Stimulated activated naive B cell treated with anti-CD40 and anti-IgM and Interleukin-4, amounts not matched to agents 10 μg/mL and 1 μg/mL and 100 μg/mL, for 72 hours (primary cell): ENCODE measurements around the gene FBXO41.
"Not testable (repeated sequence)": the region's sequence is repeated elsewhere in the genome, so short reads cannot be mapped to it uniquely, and the experiment has no call there.

Experiments
- ATAC-seq, 2 donors: fragments of 150-1000 bp; cut with Tn5 transposase; replicated peaks; 2 replicates each; pipeline ENCODE4 v1.10.0; 2021; ENCODE audit warnings: moderate library complexity in 1 of 2
- DNase-seq: peaks from one replicate; pipeline ENCODE4 v3.0.0; 2021
- H3K27ac Mint-ChIP-seq: one replicate; pipeline ENCODE4 v1.8.0; 2022; ENCODE audit warnings: mild to moderate bottlenecking, mixed read lengths
- H3K27me3 Mint-ChIP-seq, 2 donors: one replicate each; pipeline ENCODE4 v1.8.0; 2022; ENCODE audit warnings: mixed read lengths in 2 of 2
- H3K36me3 Mint-ChIP-seq, 2 donors: one replicate each; pipeline ENCODE4 v1.8.0; 2022; ENCODE audit warnings: mixed read lengths in 2 of 2, mild to moderate bottlenecking in 1 of 2
- H3K4me1 Mint-ChIP-seq, 2 donors: one replicate each; pipeline ENCODE4 v1.8.0; 2022; ENCODE audit warnings: mixed read lengths in 2 of 2, mild to moderate bottlenecking in 1 of 2
- H3K4me3 Mint-ChIP-seq, 2 donors: one replicate each; pipeline ENCODE4 v1.8.0; 2022; ENCODE audit warnings: mild to moderate bottlenecking in 2 of 2, mixed read lengths in 2 of 2, moderate library complexity in 1 of 2
- H3K9me3 Mint-ChIP-seq, 2 donors: one replicate each; pipeline ENCODE4 v1.8.0; 2022; ENCODE audit warnings: mixed read lengths in 2 of 2, mild to moderate bottlenecking in 1 of 2

The FBXO41 gene

DNA sequence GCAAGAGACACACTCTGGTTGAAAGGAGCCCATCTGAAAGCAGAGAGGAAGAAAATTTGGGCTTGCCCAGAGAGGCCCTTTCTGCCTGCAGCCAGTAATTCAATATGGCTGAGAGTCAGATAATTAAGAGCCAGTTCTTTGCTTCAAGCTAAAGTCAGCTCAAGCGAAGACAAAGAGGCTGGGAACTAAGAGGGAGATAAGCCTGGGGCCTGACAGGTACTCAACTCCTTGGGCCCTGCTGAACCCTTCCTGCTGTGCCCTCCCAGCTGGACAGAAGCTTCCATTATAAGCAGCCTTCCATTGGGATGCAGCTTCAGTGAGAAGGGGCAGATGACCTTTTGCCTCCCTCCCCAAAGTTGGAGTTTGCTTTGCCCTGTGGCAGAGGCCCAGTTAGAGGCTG, 12.0 kb downstream of the FBXO41 start:
- Mint-ChIP-seq H3K27me3 (peaks cover 0 to 7% of the 10 kb centered on the region in 2 donors), H3K36me3 (peaks cover 45 to 54% of the 10 kb centered on the region in 2 donors), H3K9me3 (no peaks in the 10 kb centered on the region), H3K4me3 (no peak overlapping the region), H3K27ac (no peak overlapping the region), H3K4me1 (peaks cover 17 to 28% of the 10 kb centered on the region in 2 donors)
- no peak for DNase-seq
- no peak for ATAC-seq

DNA sequence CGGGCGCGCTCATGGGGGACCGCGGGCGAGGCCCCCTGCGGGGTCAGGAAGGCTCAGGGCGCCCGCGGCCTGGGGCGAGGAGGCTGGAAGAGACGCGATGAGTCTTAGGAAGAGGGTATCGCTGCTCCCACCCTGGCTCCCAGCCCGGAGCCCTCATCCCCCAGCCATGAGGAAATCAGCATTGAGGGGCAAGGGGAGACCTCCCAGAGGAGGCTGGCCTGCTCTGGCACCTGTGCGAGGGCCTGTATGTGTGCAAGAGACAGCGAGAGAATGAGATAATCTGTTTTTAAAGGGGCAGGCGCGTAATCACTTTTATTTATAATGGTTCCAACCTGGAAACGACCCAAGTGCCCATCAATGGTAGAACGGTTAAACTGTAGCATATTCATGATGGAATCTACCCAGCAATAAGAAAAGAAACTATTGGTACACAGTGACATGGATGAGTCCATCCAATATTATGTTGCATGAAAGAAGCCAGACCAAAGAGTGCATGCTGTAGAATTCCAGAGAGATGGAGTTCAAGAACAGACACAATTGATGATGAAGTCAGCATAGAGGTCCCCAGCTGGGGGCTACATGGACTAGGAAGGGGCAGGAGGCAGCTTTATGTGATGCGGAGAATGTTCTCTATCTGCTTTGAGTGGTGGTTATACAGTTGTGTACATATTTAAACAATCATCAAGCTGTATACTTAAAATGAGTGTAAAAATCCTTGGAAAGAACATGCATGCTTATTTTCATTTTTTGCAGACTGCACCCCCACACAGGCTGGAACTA, 14.4 kb downstream of the FBXO41 start:
- Mint-ChIP-seq H3K4me1 (peaks cover 20 to 28% of the 10 kb centered on the region in 2 donors), H3K9me3 (no peaks in the 10 kb centered on the region), H3K27me3 (peaks cover 0 to 7% of the 10 kb centered on the region in 2 donors), H3K4me3 (peak overlapping the region; percentile 47 to 50), H3K27ac (no peak overlapping the region), H3K36me3 (peaks cover 41 to 50% of the 10 kb centered on the region in 2 donors)
- no peak for DNase-seq
- peak; percentile 16 to 26 for ATAC-seq

DNA sequence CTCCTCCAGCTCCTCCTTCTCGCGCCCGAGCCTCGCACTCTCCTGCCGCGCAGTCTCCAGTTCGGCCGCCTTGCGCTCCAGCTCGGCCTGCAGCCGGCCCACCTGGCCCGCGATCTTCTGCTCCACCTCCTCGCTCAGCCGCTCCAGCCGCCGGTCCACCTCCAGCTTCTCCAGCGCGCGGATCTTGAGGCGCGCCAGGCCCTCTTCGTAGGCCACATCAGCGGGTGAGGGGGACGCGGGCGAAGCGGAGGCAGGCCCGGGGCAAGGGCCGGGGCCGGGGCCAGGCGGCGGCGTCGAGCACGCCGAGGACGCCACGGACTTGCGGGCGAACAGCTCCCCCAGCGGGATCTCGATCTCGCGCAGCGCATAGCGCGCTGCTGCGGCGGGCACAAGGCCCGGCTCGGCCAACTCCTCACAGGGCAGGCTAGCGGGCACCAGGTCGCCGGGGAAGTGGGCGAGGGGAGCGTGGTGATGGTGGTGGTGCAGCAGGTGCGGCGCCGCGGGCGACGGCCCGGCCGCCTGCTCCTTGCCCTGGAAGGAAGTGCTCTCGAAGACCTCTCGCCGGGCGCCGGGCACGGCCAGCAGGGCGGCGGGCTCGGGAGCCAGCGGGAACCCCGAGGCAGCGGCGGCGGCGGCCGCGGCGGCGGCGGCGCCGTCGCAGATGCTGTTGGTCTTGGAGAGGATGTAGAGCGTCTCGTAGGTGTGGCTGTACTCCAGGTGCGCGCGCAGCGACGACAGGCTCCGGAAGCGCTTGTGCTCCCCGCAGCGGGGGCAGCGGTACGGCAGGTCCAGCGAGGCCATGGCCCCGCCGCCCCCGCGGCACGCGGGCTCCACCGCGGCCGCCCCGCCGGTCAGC, 15.2 kb downstream of the FBXO41 start:
- peaks cover 41 to 53% of the 10 kb centered on the region in 2 donors for H3K36me3 Mint-ChIP-seq
- peak; percentile 32 for DNase-seq
- peaks cover 0 to 7% of the 10 kb centered on the region in 2 donors for H3K27me3 Mint-ChIP-seq
- H3K4me3 Mint-ChIP-seq, result peak overlapping the region; percentile 22 to 58
- H3K4me1 Mint-ChIP-seq, result peaks cover 20 to 27% of the 10 kb centered on the region in 2 donors
- H3K9me3 Mint-ChIP-seq, result no peaks in the 10 kb centered on the region
- ATAC-seq, result peak; percentile 90 to 91
- no peak overlapping the region for H3K27ac Mint-ChIP-seq

DNA sequence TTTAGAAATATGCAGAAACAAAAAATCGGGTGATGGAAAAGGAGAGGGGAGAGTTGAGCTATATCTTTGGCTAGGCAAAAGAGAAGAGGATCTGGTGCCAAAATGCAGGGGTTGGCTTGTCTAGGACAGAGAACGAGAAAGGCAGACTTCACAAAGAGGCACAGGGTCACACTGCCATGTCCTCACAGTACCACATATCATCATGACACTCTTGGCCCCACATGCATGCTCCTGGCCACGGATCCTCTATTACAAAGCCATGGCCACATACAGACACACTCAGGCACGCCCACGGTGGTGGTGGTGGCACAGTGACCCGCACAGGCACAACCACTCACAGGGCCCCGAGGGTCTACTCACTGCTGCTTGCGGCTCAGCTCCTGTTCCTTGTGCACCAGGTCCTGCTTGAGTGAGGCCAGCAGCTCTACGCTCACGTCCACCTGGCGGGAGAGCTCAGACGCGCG, 15.9 kb downstream of the FBXO41 start:
- ATAC-seq (no peak), DNase-seq (no peak)
- Mint-ChIP-seq H3K4me1 (peaks cover 18 to 23% of the 10 kb centered on the region in 2 donors), H3K36me3 (peaks cover 44 to 53% of the 10 kb centered on the region in 2 donors), H3K27me3 (peaks cover 0 to 7% of the 10 kb centered on the region in 2 donors), H3K9me3 (no peaks in the 10 kb centered on the region), H3K4me3 (peak overlapping the region in 1 of 2 donors; percentile 14), H3K27ac (no peak overlapping the region)

DNA sequence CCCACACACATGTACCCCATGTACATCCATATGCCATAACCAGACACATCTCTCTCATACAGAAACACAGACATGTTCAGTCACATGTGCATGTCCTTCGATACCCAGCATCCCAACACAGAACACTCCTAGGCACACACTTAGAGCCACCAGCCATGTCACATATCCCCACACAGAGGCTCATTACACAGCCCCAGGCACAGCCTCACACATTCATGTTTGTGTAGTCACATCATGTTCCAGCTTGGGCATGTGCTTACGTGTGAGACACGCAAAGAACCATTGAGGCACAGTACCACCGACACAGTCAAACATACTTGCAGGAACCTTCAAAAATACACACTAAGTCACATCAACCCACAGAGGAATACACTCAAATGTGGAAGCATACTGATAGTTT, 17.3 kb downstream of the FBXO41 start:
- H3K27ac Mint-ChIP-seq, result no peak overlapping the region
- no peak for ATAC-seq
- H3K4me1 Mint-ChIP-seq, result peaks cover 18 to 23% of the 10 kb centered on the region in 2 donors
- peaks cover 0 to 7% of the 10 kb centered on the region in 2 donors for H3K27me3 Mint-ChIP-seq
- no peak overlapping the region for H3K4me3 Mint-ChIP-seq
- H3K9me3 Mint-ChIP-seq, result no peaks in the 10 kb centered on the region
- no peak for DNase-seq
- peaks cover 48 to 54% of the 10 kb centered on the region in 2 donors for H3K36me3 Mint-ChIP-seq

DNA sequence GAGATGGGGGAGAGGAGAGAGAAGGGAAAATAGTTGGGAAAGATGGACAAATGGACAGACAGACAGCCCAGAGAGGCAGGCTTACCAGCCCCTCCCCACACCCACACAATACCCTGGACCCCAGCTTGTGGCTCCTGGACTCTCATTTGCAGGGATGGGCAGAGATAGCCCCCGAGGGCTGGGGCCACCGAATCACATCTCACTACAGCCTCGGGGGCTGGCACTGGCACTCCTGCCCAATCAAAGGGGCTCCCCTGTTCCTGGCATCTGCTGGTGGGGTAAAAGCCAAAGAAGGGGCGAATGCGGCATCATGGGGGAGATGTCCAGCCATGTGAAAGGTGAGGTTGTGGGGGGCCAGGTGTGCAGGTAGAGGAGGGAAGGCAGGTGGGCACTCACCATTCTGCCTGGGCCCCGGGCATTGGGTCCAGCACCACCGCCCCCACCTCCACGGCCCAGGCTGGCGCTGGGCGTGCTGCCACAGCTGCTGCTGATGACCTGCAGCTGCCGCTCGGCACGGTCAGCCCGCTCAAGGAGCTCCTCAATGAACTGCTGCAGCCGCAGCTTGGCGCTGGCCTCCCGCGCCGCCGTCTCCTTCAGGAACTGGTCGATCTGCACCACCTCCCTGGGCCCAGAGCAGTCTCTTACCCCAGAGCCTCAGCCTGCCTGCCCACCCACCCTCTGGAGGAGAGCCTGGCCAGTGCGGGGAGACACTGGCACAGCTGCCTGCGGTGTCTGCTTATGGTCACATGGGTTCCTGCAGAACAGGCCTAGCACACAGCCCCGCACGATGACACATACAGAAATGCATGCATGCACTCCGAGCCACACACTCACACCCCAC, 18.0 kb downstream of the FBXO41 start:
- H3K9me3 Mint-ChIP-seq, result no peaks in the 10 kb centered on the region
- H3K27me3 Mint-ChIP-seq, result peaks cover 0 to 7% of the 10 kb centered on the region in 2 donors
- DNase-seq (no peak), ATAC-seq (no peak)
- peaks cover 18 to 23% of the 10 kb centered on the region in 2 donors for H3K4me1 Mint-ChIP-seq
- H3K27ac Mint-ChIP-seq, result no peak overlapping the region
- H3K4me3 Mint-ChIP-seq, result no peak overlapping the region
- H3K36me3 Mint-ChIP-seq, result peaks cover 42 to 47% of the 10 kb centered on the region in 2 donors

DNA sequence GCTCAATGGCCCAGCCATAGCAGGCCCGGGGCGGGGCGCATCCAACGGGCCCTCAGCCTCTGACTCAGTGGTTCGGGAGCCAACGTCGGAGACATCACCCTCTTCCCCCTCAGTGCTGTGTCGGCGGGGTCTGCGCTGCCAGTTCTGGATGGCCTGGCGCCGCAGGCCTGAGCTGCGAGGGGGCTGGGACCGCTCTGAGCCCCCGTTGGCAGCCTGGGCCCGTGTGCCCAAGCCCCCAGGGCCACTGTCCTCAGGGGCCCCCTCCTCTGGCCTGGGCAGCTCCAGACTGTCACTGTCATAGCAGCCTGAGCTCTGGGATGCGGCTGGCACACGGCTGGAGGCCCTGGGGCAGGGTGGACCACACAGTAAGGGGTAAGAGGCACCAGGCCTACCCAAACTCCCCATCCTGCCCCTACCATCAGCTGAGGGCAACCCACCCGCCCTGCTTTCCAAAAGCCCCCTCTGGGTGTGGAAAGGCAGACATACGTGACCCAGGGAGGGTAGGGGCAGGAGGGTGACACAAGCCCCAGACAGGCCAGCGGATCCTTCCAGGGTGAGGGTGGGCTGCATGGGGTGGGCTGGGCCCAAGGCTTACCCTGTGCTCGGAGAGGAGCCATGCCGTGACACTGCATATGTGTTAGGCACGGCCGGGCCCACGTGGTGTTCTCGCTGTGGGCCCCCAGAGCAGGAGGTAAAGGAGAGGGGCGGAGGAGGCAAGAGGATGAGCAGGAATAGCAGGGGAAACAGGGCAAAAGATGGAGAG, 18.8 kb downstream of the FBXO41 start:
- no peak for DNase-seq
- H3K9me3 Mint-ChIP-seq, result no peaks in the 10 kb centered on the region

DNA sequence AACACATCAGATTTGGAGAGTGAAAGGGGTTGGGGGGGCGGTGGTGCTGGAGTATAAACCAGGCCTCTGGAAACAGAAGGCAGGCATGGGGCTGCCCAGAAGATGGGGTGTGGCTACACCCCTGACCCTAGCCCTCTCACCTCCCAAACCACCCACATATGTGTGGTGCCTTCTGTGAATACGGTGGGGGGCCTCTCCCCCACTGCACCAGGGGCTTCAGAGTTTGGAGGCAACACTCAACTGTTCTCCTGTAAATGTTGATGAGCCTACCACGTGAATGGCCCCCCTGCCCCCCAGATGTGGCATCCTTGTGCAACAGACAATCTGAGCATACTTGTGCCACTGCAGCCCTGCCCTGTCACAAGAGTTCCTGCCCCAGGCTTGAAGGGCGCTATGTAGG, 19.5 kb downstream of the FBXO41 start:
- Mint-ChIP-seq H3K4me3 (no peak overlapping the region), H3K36me3 (peaks cover 38 to 43% of the 10 kb centered on the region in 2 donors), H3K4me1 (peaks cover 11 to 12% of the 10 kb centered on the region in 2 donors), H3K27ac (no peak overlapping the region), H3K27me3 (no peaks in the 10 kb centered on the region), H3K9me3 (no peaks in the 10 kb centered on the region)
- ATAC-seq (no peak), DNase-seq (no peak)

More for the DNA sequence above, 18.8 kb downstream of the FBXO41 start:
- ATAC-seq, result no peak
- Mint-ChIP-seq H3K36me3 (peaks cover 37 to 39% of the 10 kb centered on the region in 2 donors), H3K27ac (no peak overlapping the region), H3K4me1 (peaks cover 12 to 16% of the 10 kb centered on the region in 2 donors), H3K27me3 (peaks cover 0 to under 1% of the 10 kb centered on the region in 2 donors), H3K4me3 (no peak overlapping the region)

DNA sequence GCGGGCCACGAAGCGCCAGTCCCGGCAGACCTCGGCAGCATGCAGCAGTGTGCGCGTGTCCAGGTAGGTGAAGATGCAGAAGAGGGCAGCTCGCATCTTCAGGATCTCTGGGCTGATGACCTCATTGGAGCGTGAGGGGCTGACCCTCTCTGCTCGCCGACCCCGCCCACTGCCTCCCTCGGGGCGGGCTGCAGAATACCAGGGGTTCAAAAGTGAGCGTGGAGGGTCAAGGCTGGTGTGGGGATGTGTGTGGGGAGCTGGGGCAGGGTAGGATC, 20.0 kb downstream of the FBXO41 start:
- H3K27ac Mint-ChIP-seq, result no peak overlapping the region
- no peak for ATAC-seq

DNA sequence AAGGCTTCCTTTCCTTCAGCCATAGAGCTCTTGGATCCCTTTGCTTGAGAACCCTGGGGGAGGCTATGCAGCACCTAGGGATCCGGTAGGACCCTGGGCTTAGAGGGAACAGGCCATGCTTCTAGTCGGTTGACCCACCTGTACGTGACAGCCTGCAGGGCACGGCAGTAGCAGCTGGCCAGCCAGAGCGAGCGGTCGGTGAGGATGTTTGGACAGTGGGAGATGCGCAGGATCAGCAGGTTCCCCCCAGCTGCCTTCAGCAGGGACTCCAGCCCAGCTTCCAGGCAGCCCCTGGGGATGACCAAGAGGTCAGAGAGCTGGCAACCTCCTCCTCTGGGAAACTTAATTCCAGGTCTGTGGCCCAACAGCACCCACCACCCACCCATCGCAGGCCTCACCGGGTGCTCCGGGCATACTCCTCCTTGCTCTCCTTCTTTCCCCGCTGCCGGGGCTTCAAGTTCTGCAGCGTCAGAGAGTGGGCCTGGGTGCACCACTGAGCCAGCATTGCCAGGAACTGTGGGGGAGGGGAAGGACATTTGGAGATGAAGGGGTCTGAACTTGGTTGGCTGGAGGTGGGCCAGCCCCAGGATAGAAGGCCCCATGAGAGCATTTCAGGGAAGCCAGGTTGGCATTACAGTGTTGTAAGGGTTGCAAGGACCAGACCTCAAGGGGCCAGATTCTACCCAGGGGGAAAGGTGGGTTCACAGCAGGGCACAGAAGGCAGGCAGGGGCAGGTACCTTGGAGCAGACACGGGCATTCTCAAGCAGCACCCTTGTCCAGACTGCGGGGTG, 20.5 kb downstream of the FBXO41 start:
- H3K27me3 Mint-ChIP-seq, result no peaks in the 10 kb centered on the region
- DNase-seq (no peak), ATAC-seq (no peak)
- no peak overlapping the region for H3K4me3 Mint-ChIP-seq
- no peak overlapping the region for H3K27ac Mint-ChIP-seq
- peaks cover 9 to 10% of the 10 kb centered on the region in 2 donors for H3K4me1 Mint-ChIP-seq
- no peaks in the 10 kb centered on the region for H3K9me3 Mint-ChIP-seq
- H3K36me3 Mint-ChIP-seq, result peaks cover 40 to 50% of the 10 kb centered on the region in 2 donors

More for the DNA sequence above, 20.0 kb downstream of the FBXO41 start:
- Mint-ChIP-seq H3K4me3 (no peak overlapping the region), H3K4me1 (peaks cover 9 to 10% of the 10 kb centered on the region in 2 donors), H3K27me3 (no peaks in the 10 kb centered on the region), H3K36me3 (peaks cover 40 to 48% of the 10 kb centered on the region in 2 donors), H3K9me3 (no peaks in the 10 kb centered on the region)
- DNase-seq, result no peak

DNA sequence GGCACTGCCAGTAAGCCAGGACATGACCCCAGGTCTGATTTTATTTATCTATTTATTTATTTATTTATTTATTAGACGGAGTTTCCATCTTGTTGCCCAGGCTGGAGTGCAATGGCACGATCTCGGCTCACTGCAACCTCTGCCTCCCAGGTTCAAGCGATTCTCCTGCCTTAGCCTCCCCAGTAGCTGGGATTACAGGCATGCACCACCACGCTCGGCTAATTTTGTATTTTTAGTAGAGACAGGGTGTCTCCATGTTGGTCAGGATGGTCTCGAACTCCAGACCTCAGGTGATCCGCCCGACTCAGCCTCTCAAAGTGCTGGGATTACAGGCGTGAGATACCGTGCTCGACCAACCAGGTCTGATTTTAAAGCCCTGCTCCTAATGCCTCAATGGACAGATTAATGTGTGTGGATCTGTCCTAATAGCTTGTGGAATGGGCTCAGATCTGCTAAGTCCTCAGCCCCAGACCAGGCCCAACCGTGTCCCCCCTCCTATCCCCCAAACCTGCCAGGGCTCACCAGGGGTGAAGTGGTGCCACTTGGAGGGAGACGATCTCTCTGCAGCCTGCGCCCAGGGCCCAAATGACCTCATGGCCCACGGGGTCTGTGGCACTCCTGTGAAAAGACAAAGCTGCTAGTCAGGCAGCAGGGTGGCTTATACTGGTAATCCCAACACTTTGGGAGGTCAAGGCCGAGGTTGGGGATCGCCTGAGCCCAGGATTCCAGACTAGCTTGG, 21.4 kb downstream of the FBXO41 start:
- peaks cover 34 to 42% of the 10 kb centered on the region in 2 donors for H3K36me3 Mint-ChIP-seq
- H3K4me3 Mint-ChIP-seq, DNase-seq, H3K27me3 Mint-ChIP-seq, ATAC-seq, H3K9me3 Mint-ChIP-seq, H3K4me1 Mint-ChIP-seq: not testable (repeated sequence)
- H3K27ac Mint-ChIP-seq, result peak overlapping the region; percentile 77

DNA sequence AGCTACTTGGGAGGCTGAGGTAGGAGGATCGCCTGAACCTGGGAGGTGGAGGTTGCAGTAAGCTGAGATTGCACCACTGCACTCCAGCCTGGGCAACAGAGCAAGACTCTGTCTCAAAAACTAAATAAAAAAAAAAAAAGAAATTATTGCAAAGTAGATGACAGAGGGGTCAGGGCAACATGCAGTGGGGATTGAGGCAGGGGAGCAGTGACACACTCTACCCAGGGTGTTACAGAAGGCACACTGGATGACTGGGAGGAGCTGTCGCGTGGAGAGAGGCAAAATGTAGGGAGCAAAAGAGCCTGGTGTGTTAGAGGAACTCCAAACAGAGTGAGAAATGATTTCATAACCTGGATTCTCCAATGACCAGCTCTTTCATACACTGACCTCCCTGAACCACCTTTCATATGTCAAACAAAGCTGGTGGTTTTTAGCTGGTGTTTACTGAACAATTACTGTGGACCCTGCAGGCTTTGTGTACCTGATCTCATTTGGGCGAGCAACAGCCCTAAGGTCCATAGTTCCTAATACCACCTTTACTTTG, 22.1 kb downstream of the FBXO41 start:
- no peak overlapping the region for H3K27ac Mint-ChIP-seq
- ATAC-seq, result no peak
- peaks cover 0 to 6% of the 10 kb centered on the region in 2 donors for H3K4me1 Mint-ChIP-seq
- no peak overlapping the region for H3K4me3 Mint-ChIP-seq
- peaks cover 32 to 39% of the 10 kb centered on the region in 2 donors for H3K36me3 Mint-ChIP-seq
- no peaks in the 10 kb centered on the region for H3K27me3 Mint-ChIP-seq
- no peak for DNase-seq
- H3K9me3 Mint-ChIP-seq, result no peaks in the 10 kb centered on the region
